ENCODE measurements around the gene RAB34. TPM values are rescaled to one million over a fixed set of nuclear protein-coding genes. Genes with fewer than 3 reads are reported as not detected.

Gene RAB34
- total and polyA plus RNA-seq, 11 donors = 11.5 to 31.7 (median 17.7) TPM

DNA sequence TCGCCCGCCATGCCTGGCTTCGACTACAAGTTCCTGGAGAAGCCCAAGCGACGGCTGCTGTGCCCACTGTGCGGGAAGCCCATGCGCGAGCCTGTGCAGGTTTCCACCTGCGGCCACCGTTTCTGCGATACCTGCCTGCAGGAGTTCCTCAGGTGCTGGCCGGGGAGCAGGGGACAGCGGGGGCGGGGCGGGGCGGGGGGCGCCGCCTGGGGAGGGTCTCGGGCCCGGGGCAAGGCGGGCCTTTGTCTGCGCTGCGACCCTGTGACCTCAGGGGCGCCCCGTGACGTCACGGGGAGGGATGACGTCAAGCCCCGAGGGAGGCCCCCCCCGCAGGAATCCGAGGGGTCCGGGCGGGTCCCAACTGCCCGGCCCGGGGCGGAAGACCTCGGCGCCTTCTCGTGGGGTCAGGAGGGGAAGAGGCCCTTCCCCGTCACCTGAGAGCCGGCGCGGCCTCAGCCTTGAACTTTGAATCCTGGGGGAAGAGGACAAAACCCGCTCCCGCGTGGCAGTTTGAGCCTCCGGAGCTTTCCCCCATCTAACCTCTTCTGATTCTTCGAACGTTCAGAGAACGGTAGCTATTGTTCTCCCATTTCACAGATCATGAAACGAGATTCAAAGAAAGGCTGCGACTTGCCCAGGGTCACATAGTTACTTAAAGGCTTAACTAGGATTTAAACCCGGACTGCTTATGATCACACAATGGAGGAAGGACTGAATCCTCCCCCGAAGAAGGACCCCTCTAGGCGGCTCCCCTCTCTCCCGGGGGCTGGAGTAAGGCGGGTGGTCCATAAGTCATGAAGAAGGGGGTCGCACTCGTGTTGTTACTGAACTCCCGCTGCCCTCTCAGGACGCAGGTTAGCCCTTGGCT lies 26.7 kb upstream of the RAB34 start:
- TF ChIP-seq CTCF (IDR thresholded peaks at IDR 0.05) = no peak
- TF ChIP-seq POLR2A (IDR thresholded peaks at IDR 0.05) = no peak
- intact Hi-C loops (cut with DNase I) = loop anchor here in 2 of 10 donors (2.0 kb wide), 1 partner anchor 16 kb away; the partner anchor contains the start of gene NEK8 (in 2 of the 2)
- ATAC-seq (peak in 3 of 4 donors; percentile 1 to 37 (median 16)), DNase-seq (peak in 2 of 5 donors; percentile 43 to 65)
- Histone ChIP-seq H3K27ac (peak overlapping the region in 11 of 12 donors; percentile 51 to 88 (median 86)), H3K36me3 (peaks cover 0 to 18% (median 2%) of the 10 kb centered on the region in 9 donors), H3K4me1 (peaks cover 0 to 59% (median 32%) of the 10 kb centered on the region in 12 donors), H3K27me3 (no peaks in the 10 kb centered on the region), H3K4me3 (peak overlapping the region; percentile 56 to 89 (median 76)), H3K9me3 (no peaks in the 10 kb centered on the region)
- WGBS, 4 donors = 2 to 5% (median 4%) methylated on average over 52 to 61 of the region's 61 CpGs

DNA sequence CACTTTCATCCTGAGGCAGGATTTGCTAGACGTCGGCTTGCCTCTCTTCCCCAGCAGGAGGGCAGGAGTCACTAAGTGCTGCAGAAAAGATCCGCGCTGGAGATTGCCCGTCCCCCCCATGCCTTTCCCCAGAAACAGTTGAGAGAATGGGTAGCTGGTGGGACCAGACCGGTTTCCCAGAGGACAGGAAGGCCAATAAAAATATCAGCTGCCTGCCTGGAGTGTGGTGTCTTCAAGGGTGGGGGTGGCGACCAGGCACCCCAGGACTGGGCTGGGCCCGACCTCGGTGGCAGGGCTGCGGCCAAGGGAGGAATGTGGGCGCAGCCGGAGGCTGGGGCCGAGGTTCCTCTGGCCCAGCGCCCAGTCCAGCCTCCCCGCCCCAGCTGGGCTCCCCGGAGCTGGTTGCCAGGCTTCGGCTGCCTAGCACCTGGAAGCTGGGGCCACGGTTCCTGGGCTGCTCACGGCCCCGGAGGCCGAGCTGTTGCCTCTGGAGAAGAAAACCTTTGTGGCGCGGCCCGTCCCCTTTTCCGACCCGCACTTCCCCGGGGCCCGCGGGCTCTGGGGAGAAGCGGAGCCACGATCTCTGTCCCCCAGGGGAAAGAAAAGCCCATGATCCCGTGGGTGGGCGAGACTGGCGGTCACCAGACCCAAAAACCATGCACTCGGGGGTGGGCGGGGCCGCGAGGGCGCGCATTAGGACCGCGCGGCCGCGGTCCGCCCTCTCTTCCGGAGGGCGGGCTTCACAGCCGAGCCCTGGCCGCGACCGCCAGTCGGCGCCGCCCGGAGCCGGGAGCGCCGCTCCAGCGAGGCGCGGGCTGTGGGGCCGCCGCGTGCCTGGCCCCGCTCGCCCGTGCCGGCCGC lies 25.8 kb upstream of the RAB34 start, which contains the start of gene TRAF4:
TSS of gene TRAF4 (plus strand) at position 769 of the 861 bp plus-strand sequence. CDS start 102 bp downstream, outside the sequence.
- Histone ChIP-seq H3K27ac (peak within 1 kb of the TSS; percentile 55 to 88 (median 86)), H3K4me1 (peaks cover 0 to 57% (median 32%) of the 10 kb centered on the region in 12 donors), H3K27me3 (no peaks in the 10 kb centered on the region), H3K9me3 (no peaks in the 10 kb centered on the region), H3K36me3 (peaks cover 0 to 11% (median 0%) of the 10 kb centered on the region in 9 donors), H3K4me3 (peak within 1 kb of the TSS; percentile 56 to 89 (median 76))
- DNase-seq (peak; percentile 79 to 89 (median 84)), ATAC-seq (peak; percentile 83 to 91 (median 87))
- intact Hi-C loops (cut with DNase I) = loop anchor here in 4 of 10 donors (2.0 kb wide), 1 partner anchor 15 kb away; the partner anchor contains the start of gene NEK8 (in 4 of the 4)
- TF ChIP-seq POLR2A (IDR thresholded peaks at IDR 0.05) (peak in 1 of 2 donors; percentile 67), CTCF (IDR thresholded peaks at IDR 0.05) (peak in 6 of 12 donors; percentile 14 to 42 (median 34))
- 1 to 6% (median 2%) methylated on average over 27 to 70 of the region's 70 CpGs for WGBS, 4 donors

GRCh38 chr17:28741358-28742349 lies 24.0 kb upstream of the RAB34 start:
- no peak overlapping the region for H3K4me3 ChIP-seq
- H3K9me3 ChIP-seq = no peaks in the 10 kb centered on the region
- H3K27me3 ChIP-seq = no peaks in the 10 kb centered on the region
- peaks cover 0 to 48% (median 30%) of the 10 kb centered on the region in 12 donors for H3K4me1 ChIP-seq
- H3K27ac ChIP-seq = no peak overlapping the region
- intact Hi-C loops (cut with DNase I) = loop anchor here in 2 of 10 donors (2.0 kb wide), 1 partner anchor 13 kb away; the partner anchor contains the start of gene NEK8 (in 2 of the 2)
- ATAC-seq (no peak), DNase-seq (peak in 1 of 5 donors; percentile 25)
- 78 to 84% (median 81%) methylated on average over 18 to 19 of the region's 19 CpGs for WGBS, 4 donors
- H3K36me3 ChIP-seq = no peaks in the 10 kb centered on the region
- no peak for TF ChIP-seq CTCF (IDR thresholded peaks at IDR 0.05)
- TF ChIP-seq POLR2A (IDR thresholded peaks at IDR 0.05) = no peak

Measured in heart left ventricle (tissue), 16 donors.